MM.1S (cell line): ENCODE data around the gene CC2D2B.

Experiments used
- DNase-seq: peaks from one replicate; pipeline ENCODE4 v3.0.0-alpha.2; 2015
- H2AFZ ChIP-seq: fragments of 300-600 bp; sonication (generic); 2 replicates; pipeline ENCODE4 v1.6.0; 2016; ENCODE audit warnings: antibody characterized with exemption, low read length
- H3F3A ChIP-seq: fragments of 300-600 bp; sonication (generic); 2 replicates; pipeline ENCODE4 v1.6.1; 2016; ENCODE audit warnings: mild to moderate bottlenecking, antibody characterized with exemption, low read length, moderate library complexity, mixed read lengths; ENCODE audit not compliant: insufficient read depth
- H3K27ac ChIP-seq: fragments of 300-600 bp; sonication (generic); 2 replicates; pipeline ENCODE4 v1.5.1; 2016; ENCODE audit warnings: mild to moderate bottlenecking, low read length
- H3K27me3 ChIP-seq: fragments of 300-600 bp; sonication (generic); replicated peaks from 2 replicates; pipeline ENCODE4 v1.6.0; 2016; ENCODE audit warnings: low read length; ENCODE audit not compliant: insufficient read depth
- H3K36me3 ChIP-seq: fragments of 300-600 bp; sonication (generic); replicated peaks from 2 replicates; pipeline ENCODE4 v1.6.1; 2016; ENCODE audit warnings: mild to moderate bottlenecking, low read length, mixed read lengths; ENCODE audit not compliant: insufficient read depth
- H3K4me1 ChIP-seq: fragments of 300-600 bp; sonication (generic); 2 replicates; pipeline ENCODE4 v1.6.1; 2016; ENCODE audit warnings: low read length, mixed read lengths
- H3K4me2 ChIP-seq: fragments of 300-600 bp; sonication (generic); 2 replicates; pipeline ENCODE4 v1.6.0; 2016; ENCODE audit warnings: low read depth, low read length
- H3K4me3 ChIP-seq: fragments of 300-600 bp; sonication (generic); 2 replicates; pipeline ENCODE4 v1.5.1; 2016; ENCODE audit warnings: low read length, mixed read lengths
- H3K79me2 ChIP-seq: fragments of 300-600 bp; sonication (generic); 2 replicates; pipeline ENCODE4 v1.6.1; 2016; ENCODE audit warnings: mixed run types, low read length, mixed read lengths
- H3K9ac ChIP-seq: fragments of 300-600 bp; sonication (generic); 2 replicates; pipeline ENCODE4 v1.6.1; 2016; ENCODE audit warnings: low read length, mixed read lengths
- H3K9me2 ChIP-seq: fragments of 300-600 bp; sonication (generic); replicated peaks from 2 replicates; pipeline ENCODE4 v1.6.1; 2016; ENCODE audit warnings: mild to moderate bottlenecking, low read length, mixed read lengths; ENCODE audit not compliant: insufficient read depth
- H3K9me3 ChIP-seq: fragments of 300-600 bp; sonication (generic); replicated peaks from 2 replicates; pipeline ENCODE4 v1.6.1; 2016; ENCODE audit warnings: mild to moderate bottlenecking, low read length, mixed read lengths; ENCODE audit not compliant: insufficient read depth
- H4K20me1 ChIP-seq: fragments of 300-600 bp; sonication (generic); 2 replicates; pipeline ENCODE4 v1.6.1; 2016; ENCODE audit warnings: mild to moderate bottlenecking, low read length, moderate library complexity, mixed read lengths; ENCODE audit not compliant: insufficient read depth
- EZH2 ChIP-seq: fragments of 300-600 bp; sonication (generic); optimal IDR thresholded peaks from 2 replicates; pipeline ENCODE3; 2017; ENCODE audit warnings: low read depth, mild to moderate bottlenecking, antibody characterized with exemption, low read length, mixed read lengths
- EZH2phosphoT487 ChIP-seq: fragments of 300-600 bp; sonication (generic); IDR thresholded peaks from 2 replicates; pipeline ENCODE4 v1.6.1; 2018; ENCODE audit warnings: antibody characterized with exemption, low read length
- TF ChIP-seq, protein P1 (sequence below): fragments of 300-600 bp; sonication (generic); IDR thresholded peaks from 2 replicates; pipeline ENCODE4 v1.5.1; 2016; ENCODE audit warnings: antibody characterized with exemption, low read length, mixed read lengths

The CC2D2B gene

DNA sequence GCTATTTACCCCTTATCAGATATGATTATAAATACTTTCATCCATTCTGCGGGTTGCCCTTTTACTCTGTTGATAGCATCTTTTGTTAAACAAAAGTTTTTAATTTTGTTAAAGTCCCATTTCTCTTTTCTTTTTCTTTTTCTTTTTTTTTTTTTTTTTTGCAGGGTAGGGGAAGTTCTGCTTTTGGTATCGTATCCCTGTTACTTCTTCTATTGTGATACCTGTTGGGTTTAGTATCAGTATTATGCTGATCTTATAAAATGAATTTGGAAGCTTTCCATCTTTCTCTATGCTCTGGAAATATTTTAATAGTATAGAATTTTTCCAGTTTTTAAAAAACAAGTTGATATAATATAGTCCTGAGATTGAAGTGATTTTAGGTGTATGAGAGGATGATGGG, 141.6 kb downstream of the CC2D2B start:
- no peaks in the 10 kb centered on the region for H3F3A ChIP-seq
- no peak overlapping the region for H2AFZ ChIP-seq
- H3K4me1 ChIP-seq: no peaks in the 10 kb centered on the region
- no peak overlapping the region for H3K9ac ChIP-seq
- no peaks in the 10 kb centered on the region for H3K27me3 ChIP-seq
- no peak overlapping the region for H3K4me3 ChIP-seq
- no peaks in the 10 kb centered on the region for H3K79me2 ChIP-seq
- no peak for DNase-seq
- no peaks in the 10 kb centered on the region for H3K9me3 ChIP-seq
- H3K4me2 ChIP-seq: no peak overlapping the region
- TF ChIP-seq EZH2 (no peak), EZH2phosphoT487 (no peak)
- TF ChIP-seq, protein P1, sequence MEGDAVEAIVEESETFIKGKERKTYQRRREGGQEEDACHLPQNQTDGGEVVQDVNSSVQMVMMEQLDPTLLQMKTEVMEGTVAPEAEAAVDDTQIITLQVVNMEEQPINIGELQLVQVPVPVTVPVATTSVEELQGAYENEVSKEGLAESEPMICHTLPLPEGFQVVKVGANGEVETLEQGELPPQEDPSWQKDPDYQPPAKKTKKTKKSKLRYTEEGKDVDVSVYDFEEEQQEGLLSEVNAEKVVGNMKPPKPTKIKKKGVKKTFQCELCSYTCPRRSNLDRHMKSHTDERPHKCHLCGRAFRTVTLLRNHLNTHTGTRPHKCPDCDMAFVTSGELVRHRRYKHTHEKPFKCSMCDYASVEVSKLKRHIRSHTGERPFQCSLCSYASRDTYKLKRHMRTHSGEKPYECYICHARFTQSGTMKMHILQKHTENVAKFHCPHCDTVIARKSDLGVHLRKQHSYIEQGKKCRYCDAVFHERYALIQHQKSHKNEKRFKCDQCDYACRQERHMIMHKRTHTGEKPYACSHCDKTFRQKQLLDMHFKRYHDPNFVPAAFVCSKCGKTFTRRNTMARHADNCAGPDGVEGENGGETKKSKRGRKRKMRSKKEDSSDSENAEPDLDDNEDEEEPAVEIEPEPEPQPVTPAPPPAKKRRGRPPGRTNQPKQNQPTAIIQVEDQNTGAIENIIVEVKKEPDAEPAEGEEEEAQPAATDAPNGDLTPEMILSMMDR: no peak
- no peak overlapping the region for H3K27ac ChIP-seq
- no peaks in the 10 kb centered on the region for H3K36me3 ChIP-seq
- no peaks in the 10 kb centered on the region for H4K20me1 ChIP-seq
- no peaks in the 10 kb centered on the region for H3K9me2 ChIP-seq

DNA sequence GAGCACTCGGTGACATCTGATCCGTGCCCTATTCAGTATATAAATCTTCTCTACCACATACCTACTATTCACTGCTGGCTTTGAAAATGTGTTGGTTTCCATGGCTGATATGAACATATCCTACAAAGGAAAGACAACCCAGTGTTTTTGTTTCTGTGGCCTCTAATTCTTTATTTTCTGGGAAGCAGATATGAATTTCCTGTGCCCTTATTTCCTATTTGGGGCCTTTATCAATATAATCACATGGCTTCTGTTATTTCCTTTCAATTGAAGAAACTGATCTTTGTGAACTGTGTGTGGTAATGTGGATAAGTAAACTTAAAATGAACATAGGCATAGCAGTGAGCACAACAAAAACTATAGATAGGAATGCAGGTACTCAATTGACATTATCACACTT, 146.2 kb downstream of the CC2D2B start:
- no peaks in the 10 kb centered on the region for H4K20me1 ChIP-seq
- H3K27me3 ChIP-seq: no peaks in the 10 kb centered on the region
- DNase-seq: no peak
- H3K27ac ChIP-seq: no peak overlapping the region
- H3K9me3 ChIP-seq: no peaks in the 10 kb centered on the region
- H3K4me3 ChIP-seq: no peak overlapping the region
- TF ChIP-seq, protein P1: no peak
- TF ChIP-seq EZH2phosphoT487: no peak
- no peak for TF ChIP-seq EZH2
- H3K4me2 ChIP-seq: no peak overlapping the region
- H2AFZ ChIP-seq: no peak overlapping the region
- H3K36me3 ChIP-seq: peaks cover 7% of the 10 kb centered on the region; the same call in 1 of the 2 replicates
- H3K4me1 ChIP-seq: no peaks in the 10 kb centered on the region
- H3K79me2 ChIP-seq: no peaks in the 10 kb centered on the region
- no peak overlapping the region for H3K9ac ChIP-seq
- H3K9me2 ChIP-seq: no peaks in the 10 kb centered on the region
- no peaks in the 10 kb centered on the region for H3F3A ChIP-seq

DNA sequence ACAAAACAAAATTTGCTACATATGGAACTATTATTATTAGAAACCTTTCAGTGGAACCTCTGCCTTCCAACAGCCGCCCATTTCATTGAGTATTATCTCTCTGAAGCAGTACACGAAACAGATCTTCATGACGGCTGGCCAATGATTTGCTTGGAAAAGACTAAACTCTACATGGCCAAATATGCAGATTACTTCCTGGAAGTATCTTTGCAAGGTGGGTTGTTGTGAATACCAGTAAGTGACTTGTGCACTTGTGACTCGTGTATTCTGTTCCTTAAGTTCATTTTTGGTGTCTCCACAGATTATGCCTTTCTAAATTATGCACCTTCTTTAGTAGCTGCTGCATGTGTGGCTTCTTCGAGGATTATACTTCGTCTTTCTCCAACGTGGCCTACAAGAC, 149.0 kb downstream of the CC2D2B start:
- H3K4me3 ChIP-seq: no peak overlapping the region
- no peak overlapping the region for H2AFZ ChIP-seq
- no peaks in the 10 kb centered on the region for H3K4me1 ChIP-seq
- H3K4me2 ChIP-seq: no peak overlapping the region
- H3F3A ChIP-seq: no peaks in the 10 kb centered on the region
- no peaks in the 10 kb centered on the region for H4K20me1 ChIP-seq
- TF ChIP-seq EZH2phosphoT487 (no peak), EZH2 (no peak)
- TF ChIP-seq, protein P1: no peak
- no peak overlapping the region for H3K27ac ChIP-seq
- H3K79me2 ChIP-seq: no peaks in the 10 kb centered on the region
- no peaks in the 10 kb centered on the region for H3K9me2 ChIP-seq
- H3K9me3 ChIP-seq: no peaks in the 10 kb centered on the region
- H3K27me3 ChIP-seq: no peaks in the 10 kb centered on the region
- no peak overlapping the region for H3K9ac ChIP-seq
- peaks cover 7% of the 10 kb centered on the region; the same call in 1 of the 2 replicates for H3K36me3 ChIP-seq
- DNase-seq: no peak
